Duodenal mucosa (tissue), 2 donors: ENCODE results near the gene LRRC59.
A peak's percentile ranks its signal among the peaks of the same experiment; 100 is the strongest.

Experiments
- H3K27ac ChIP-seq: one replicate; pipeline ENCODE4 v1.7.0; 2013; ENCODE audit warnings: low read depth, low read length
- H3K27me3 ChIP-seq, 2 donors: one replicate each; pipeline ENCODE4 v1.7.0; 2013; ENCODE audit warnings: low read length in 2 of 2, control low read depth in 1 of 2; ENCODE audit not compliant: insufficient read depth in 2 of 2, control insufficient read depth in 1 of 2
- H3K36me3 ChIP-seq, 2 donors: one replicate each; pipeline ENCODE4 v1.7.0; 2013; ENCODE audit warnings: low read length in 2 of 2, control low read depth in 1 of 2; ENCODE audit not compliant: insufficient read depth in 2 of 2, control insufficient read depth in 1 of 2
- H3K4me1 ChIP-seq, 2 donors: one replicate each; pipeline ENCODE4 v1.7.0; 2013; ENCODE audit warnings: low read length in 2 of 2, control low read depth in 1 of 2; ENCODE audit not compliant: insufficient read depth in 2 of 2, control insufficient read depth in 1 of 2
- H3K4me3 ChIP-seq, 2 donors: one replicate each; pipeline ENCODE4 v1.7.0; 2013; ENCODE audit warnings: low read length in 2 of 2, low read depth in 1 of 2
- H3K9ac ChIP-seq, 2 donors: one replicate each; pipeline ENCODE4 v1.7.0; 2013; ENCODE audit warnings: low read length in 2 of 2, low read depth in 1 of 2
- H3K9me3 ChIP-seq, 2 donors: one replicate each; pipeline ENCODE4 v1.7.0; 2013; ENCODE audit warnings: low read length in 2 of 2, control low read depth in 1 of 2; ENCODE audit not compliant: control insufficient read depth in 1 of 2

The LRRC59 gene

DNA sequence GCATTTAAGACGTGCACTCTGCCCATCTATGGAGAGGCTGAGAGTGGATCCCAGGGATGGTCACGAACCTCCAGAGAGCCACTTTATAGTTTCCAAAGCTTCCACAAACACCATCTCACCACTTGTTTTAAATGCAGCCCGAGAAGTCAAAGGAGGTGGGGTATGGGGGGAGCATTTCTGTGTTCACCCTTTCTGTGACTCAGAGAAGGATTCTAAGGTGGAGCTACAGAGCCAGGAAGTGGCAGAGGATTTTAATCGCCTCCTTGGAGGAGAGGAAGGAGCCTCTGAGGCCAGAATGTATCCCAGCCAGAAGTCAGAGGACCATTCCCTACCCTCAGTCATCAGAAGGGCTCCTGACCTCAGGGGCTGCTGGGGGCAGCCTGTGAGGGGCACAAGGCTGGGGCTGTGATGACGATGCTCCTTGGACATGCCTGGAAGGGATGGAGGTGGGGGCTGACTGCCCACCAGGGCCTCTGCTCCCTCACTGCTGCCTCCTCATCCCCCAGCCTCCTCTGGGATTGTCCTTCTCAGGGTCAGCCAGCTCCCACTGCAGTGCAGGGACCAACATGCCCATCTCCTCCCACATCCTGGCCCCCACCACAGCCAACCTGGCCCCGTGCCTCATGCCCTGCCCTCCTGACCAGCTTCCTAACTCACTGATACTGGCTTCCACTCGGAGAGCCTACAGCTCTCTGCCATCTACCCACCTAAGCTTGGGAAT, 48.6 kb downstream of the LRRC59 start:
- peaks cover 0 to 3% of the 10 kb centered on the region in 2 donors for H3K36me3 ChIP-seq
- peaks cover 21 to 23% of the 10 kb centered on the region in 2 donors for H3K4me1 ChIP-seq

GRCh38 chr17:50347894-50348291, 49.4 kb downstream of the LRRC59 start:
- Histone ChIP-seq H3K9me3 (no peaks in the 10 kb centered on the region), H3K27ac (no peak overlapping the region), H3K36me3 (no peaks in the 10 kb centered on the region), H3K27me3 (no peaks in the 10 kb centered on the region), H3K9ac (no peak overlapping the region), H3K4me1 (peaks cover 21 to 23% of the 10 kb centered on the region in 2 donors), H3K4me3 (no peak overlapping the region)

More for the DNA sequence above, 48.6 kb downstream of the LRRC59 start:
- Histone ChIP-seq H3K4me3 (no peak overlapping the region), H3K9me3 (no peaks in the 10 kb centered on the region), H3K9ac (no peak overlapping the region), H3K27ac (no peak overlapping the region), H3K27me3 (no peaks in the 10 kb centered on the region)

GRCh38 chr17:50347117-50347893, 50.0 kb downstream of the LRRC59 start:
- Histone ChIP-seq H3K27ac (no peak overlapping the region), H3K4me1 (peaks cover 21 to 23% of the 10 kb centered on the region in 2 donors), H3K4me3 (peak overlapping the region; percentile 82 to 92), H3K36me3 (no peaks in the 10 kb centered on the region), H3K27me3 (no peaks in the 10 kb centered on the region), H3K9me3 (no peaks in the 10 kb centered on the region), H3K9ac (peak overlapping the region; percentile 71 to 74)

- Histone ChIP-seq H3K27me3 (no peaks in the 10 kb centered on the region), H3K9me3 (no peaks in the 10 kb centered on the region), H3K4me1 (peaks cover 21 to 23% of the 10 kb centered on the region in 2 donors), H3K4me3 (peak overlapping the region; percentile 82 to 92), H3K9ac (peak overlapping the region; percentile 71 to 74), H3K36me3 (no peaks in the 10 kb centered on the region), H3K27ac (no peak overlapping the region)
Observed at GRCh38 chr17:50346313-50347116, 50.8 kb downstream of the LRRC59 start.

GRCh38 chr17:50345432-50346312, 51.7 kb downstream of the LRRC59 start, which contains the start of gene XYLT2:
XYLT2 (plus strand) TSS chr17:50346126; CDS start chr17:50346141, 15 bp downstream.
- Histone ChIP-seq H3K27ac (no peak within 1 kb of the TSS), H3K27me3 (no peaks in the 10 kb centered on the region), H3K9me3 (no peaks in the 10 kb centered on the region), H3K9ac (peak within 1 kb of the TSS; percentile 71 to 80), H3K4me3 (peak within 1 kb of the TSS; percentile 82 to 92), H3K4me1 (peaks cover 21 to 23% of the 10 kb centered on the region in 2 donors), H3K36me3 (no peaks in the 10 kb centered on the region)

DNA sequence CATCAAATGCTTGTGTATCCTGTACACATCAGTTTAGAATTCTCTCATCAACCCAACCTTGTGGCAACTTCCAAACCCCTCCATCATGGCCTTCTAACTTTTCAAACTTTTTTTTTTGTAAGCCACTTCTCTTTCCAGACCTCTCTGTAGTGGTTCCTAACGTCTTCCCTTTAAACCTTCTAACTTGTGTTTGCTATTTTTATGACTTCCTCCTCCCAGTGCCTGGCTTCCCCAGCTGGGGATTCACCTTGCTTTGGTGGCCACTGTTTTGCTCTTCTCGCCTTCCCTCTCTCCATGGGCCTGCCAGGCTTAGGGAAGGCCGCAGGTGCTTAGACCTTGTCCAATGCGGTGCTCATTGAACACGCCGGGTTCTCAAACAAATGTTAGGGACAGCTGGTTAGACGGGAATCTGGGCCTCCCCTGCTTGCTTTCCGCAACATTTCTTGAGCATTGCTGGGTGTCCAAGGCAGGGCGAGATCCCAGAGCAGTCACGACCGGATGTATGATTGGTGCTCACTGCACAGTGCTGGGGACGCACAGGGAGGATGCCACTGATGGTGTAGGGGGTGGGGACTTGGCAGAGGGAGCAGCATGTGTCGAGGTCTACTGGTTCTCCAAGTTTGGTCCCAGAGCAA, 52.5 kb downstream of the LRRC59 start:
- peaks cover 21 to 23% of the 10 kb centered on the region in 2 donors for H3K4me1 ChIP-seq
- H3K27me3 ChIP-seq, result no peaks in the 10 kb centered on the region
- H3K9ac ChIP-seq, result no peak overlapping the region
- no peak overlapping the region for H3K27ac ChIP-seq
- no peaks in the 10 kb centered on the region for H3K9me3 ChIP-seq
- H3K4me3 ChIP-seq, result no peak overlapping the region
- no peaks in the 10 kb centered on the region for H3K36me3 ChIP-seq

DNA sequence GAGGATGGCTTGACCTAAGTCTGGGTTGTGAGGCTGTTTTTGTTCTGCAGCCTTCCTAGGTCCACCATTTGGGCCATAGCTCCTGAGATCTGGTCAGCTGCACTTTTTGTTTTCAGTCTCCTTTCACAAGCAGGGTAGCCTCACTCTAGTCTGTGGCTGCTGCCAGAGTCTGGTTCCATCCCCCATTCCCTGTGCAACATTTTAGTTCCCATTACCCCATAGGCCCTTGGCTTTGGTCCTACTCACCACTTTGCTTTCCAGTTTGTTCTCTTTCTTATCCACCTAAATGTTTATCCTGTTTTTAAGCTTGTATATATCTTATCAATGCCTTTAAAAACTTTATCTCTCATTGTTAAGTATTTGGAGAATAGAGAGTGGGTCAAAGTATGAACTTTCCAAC, 57.9 kb downstream of the LRRC59 start:
- Histone ChIP-seq H3K27ac (no peak overlapping the region), H3K4me3 (no peak overlapping the region), H3K9ac (no peak overlapping the region), H3K9me3 (no peaks in the 10 kb centered on the region), H3K4me1 (no peaks in the 10 kb centered on the region), H3K36me3 (no peaks in the 10 kb centered on the region), H3K27me3 (no peaks in the 10 kb centered on the region)

DNA sequence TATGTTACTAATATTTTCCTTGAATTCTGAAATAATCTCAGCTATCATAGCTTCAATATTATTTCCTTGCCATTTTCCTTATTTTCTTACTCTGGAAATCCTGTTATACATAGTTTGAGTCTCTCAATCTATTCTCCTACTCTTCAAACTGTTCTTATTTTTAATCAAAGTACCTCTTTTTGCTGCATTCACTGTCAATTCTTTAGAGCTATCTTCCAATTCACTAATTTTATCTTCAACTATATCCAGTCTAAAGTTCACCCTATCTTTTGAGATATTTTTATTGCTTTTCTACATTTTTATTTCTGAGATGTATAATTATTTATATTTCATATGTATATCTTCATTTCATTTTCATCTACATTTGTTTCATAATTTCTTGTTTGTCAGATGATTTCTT, 58.7 kb downstream of the LRRC59 start:
- Histone ChIP-seq H3K4me1 (no peaks in the 10 kb centered on the region), H3K27ac (no peak overlapping the region)

GRCh38 chr17:50337956-50338355, 59.4 kb downstream of the LRRC59 start:
- Histone ChIP-seq H3K9me3 (no peaks in the 10 kb centered on the region), H3K36me3 (no peaks in the 10 kb centered on the region), H3K27ac (no peak overlapping the region), H3K4me3 (no peak overlapping the region), H3K4me1 (no peaks in the 10 kb centered on the region), H3K27me3 (no peaks in the 10 kb centered on the region), H3K9ac (no peak overlapping the region)

More for the DNA sequence above, 58.7 kb downstream of the LRRC59 start:
- Histone ChIP-seq H3K9ac (no peak overlapping the region), H3K27me3 (no peaks in the 10 kb centered on the region), H3K4me3 (no peak overlapping the region), H3K36me3 (no peaks in the 10 kb centered on the region), H3K9me3 (no peaks in the 10 kb centered on the region)
